CD4-positive, alpha-beta T cell treated with Interferon alpha-2 for 1 hour (primary cell): ENCODE measurements around the gene MAPRE2.
"Not testable (repeated sequence)": the region's sequence is repeated elsewhere in the genome, so short reads cannot be mapped to it uniquely, and the experiment has no call there.

Experiments
- DNase-seq, 2 donors: peaks; one replicate each; pipeline ENCODE4 v3.0.0-alpha.2; 2020 to 2022

MAPRE2 gene

GRCh38 chr18:35157181-35157580 is 116.0 kb downstream of the MAPRE2 start:
- no peak for DNase-seq

GRCh38 chr18:35158728-35159450 is 117.7 kb downstream of the MAPRE2 start:
- DNase-seq: peak; percentile 21 to 29

GRCh38 chr18:35159782-35160181 is 118.6 kb downstream of the MAPRE2 start:
- no peak for DNase-seq

- no peak for DNase-seq
These were observed 120.3 kb downstream of the MAPRE2 start for GRCh38 chr18:35161485-35161884.

- no peak for DNase-seq
These were observed 120.7 kb downstream of the MAPRE2 start for GRCh38 chr18:35161934-35162333.

GRCh38 chr18:35163014-35163539 is 121.9 kb downstream of the MAPRE2 start:
- DNase-seq: no peak

GRCh38 chr18:35163721-35164120 is 122.5 kb downstream of the MAPRE2 start:
- DNase-seq: no peak

- no peak for DNase-seq
These were observed 122.9 kb downstream of the MAPRE2 start for GRCh38 chr18:35164133-35164532.

- DNase-seq: no peak
These were observed 126.1 kb downstream of the MAPRE2 start for GRCh38 chr18:35167332-35167731.

- DNase-seq: no peak
These were observed 126.6 kb downstream of the MAPRE2 start for GRCh38 chr18:35167857-35168256.

- DNase-seq: not testable (repeated sequence)
These were observed 129.1 kb downstream of the MAPRE2 start for GRCh38 chr18:35170323-35170722.

GRCh38 chr18:35171315-35171987 is 130.2 kb downstream of the MAPRE2 start:
- no peak for DNase-seq

- DNase-seq: no peak
These were observed 130.8 kb downstream of the MAPRE2 start for GRCh38 chr18:35172009-35172408.

- DNase-seq: no peak
These were observed 131.3 kb downstream of the MAPRE2 start for GRCh38 chr18:35172451-35173035.

- peak; percentile 12 to 24 for DNase-seq
These were observed 133.0 kb downstream of the MAPRE2 start for GRCh38 chr18:35174093-35174731.

- no peak for DNase-seq
These were observed 133.5 kb downstream of the MAPRE2 start for GRCh38 chr18:35174745-35175144.

- DNase-seq: no peak
These were observed 135.7 kb downstream of the MAPRE2 start for GRCh38 chr18:35176925-35177324.

- no peak for DNase-seq
These were observed 137.0 kb downstream of the MAPRE2 start for GRCh38 chr18:35178260-35178659.

- no peak for DNase-seq
These were observed 138.7 kb downstream of the MAPRE2 start for GRCh38 chr18:35179906-35180305.

GRCh38 chr18:35180455-35180854 is 139.2 kb downstream of the MAPRE2 start:
- no peak for DNase-seq

GRCh38 chr18:35182151-35182550 is 140.9 kb downstream of the MAPRE2 start:
- DNase-seq: no peak

- no peak for DNase-seq
These were observed 142.7 kb downstream of the MAPRE2 start for GRCh38 chr18:35183886-35184285.

GRCh38 chr18:35185771-35186170 is 144.6 kb downstream of the MAPRE2 start:
- no peak for DNase-seq
